Right lobe of liver (tissue), 6 donors: ENCODE results near the gene SLC29A2. TPM values are rescaled to one million over a fixed set of nuclear protein-coding genes. Genes with fewer than 3 reads are reported as not detected.
A peak's percentile ranks its signal among the peaks of the same experiment; 100 is the strongest.

Experiments used
- ATAC-seq, 4 donors: fragments of 200-7000 bp; cut with Tn5 transposase; one replicate each; pipeline ENCODE4 v1.9.1; 2020; ENCODE audit warnings: mild to moderate bottlenecking in 4 of 4, moderate library complexity in 4 of 4
- DNase-seq, 3 donors: peaks; one replicate each; pipeline ENCODE4 v3.0.0-alpha.2; 2020
- H3K27ac ChIP-seq, 3 donors: fragments of 200-600 bp; one replicate each; pipeline ENCODE4 v1.8.0; 2022
- H3K27me3 ChIP-seq, 2 donors: fragments of 200-600 bp; one replicate each; pipeline ENCODE4 v1.8.0; 2022
- H3K36me3 ChIP-seq, 4 donors: fragments of 200-600 bp; sonication (generic) in 1 of 4; one replicate each; pipeline versions ENCODE4 v1.5.1 to v1.8.0; 2017 to 2022; ENCODE audit warnings: control low read depth in 1 of 4
- H3K4me1 ChIP-seq, 4 donors: fragments of 200-600 bp; sonication (generic) in 1 of 4; one replicate each; pipeline versions ENCODE4 v1.5.1 to v1.8.0; 2017 to 2022; ENCODE audit warnings: control low read depth in 1 of 4
- H3K4me3 ChIP-seq, 3 donors: fragments of 200-600 bp; one replicate each; pipeline ENCODE4 v1.8.0; 2022
- H3K9me3 ChIP-seq, 4 donors: fragments of 200-600 bp; sonication (generic) in 1 of 4; one replicate each; pipeline versions ENCODE4 v1.5.1 to v1.8.0; 2017 to 2022; ENCODE audit warnings: control low read depth in 1 of 4
- POLR2A ChIP-seq: fragments of 450-650 bp; IDR thresholded peaks from one replicate; pipeline ENCODE4 v1.6.1; 2017; ENCODE audit warnings: antibody characterized with exemption, mild to moderate bottlenecking
- WGBS: methylation state at CpG from one replicate; pipeline ENCODE4 v1.1.6; 2018; ENCODE audit warnings: low coverage, low lambda C conversion rate; ENCODE audit not compliant: insufficient coverage; ENCODE audit errors: missing lambda C conversion rate; 5-methylcytosine and 5-hydroxymethylcytosine counted together
- intact Hi-C, 2 donors: fragments of 100-400 bp; cut with DNase I; formaldehyde crosslinking; loops; one replicate each; pipeline versions ENCODE4 v1.11.2 to v1.14.1; 2022
- total RNA-seq, 6 experiments: library from RNA; depleted of rRNA in 2 of 6; stranded (reverse); fragments of >200 nt in 2 of 6; fragmentation: NEBNext Ultra II Directional in 3 of 6; extraction: Animal tissue kit (Norgen Biotek cat#: 25700) in 3 of 6; gene quantifications; one replicate each; pipeline versions ENCODE4 v1.1.0 to v1.2.4, GENCODE V29; 2016 to 2023
- TF ChIP-seq, protein P1 (sequence below), 4 donors: fragments of 200-600 bp in 3 of 4; fragments of 450-650 bp in 1 of 4; IDR thresholded peaks; one replicate each; pipeline versions ENCODE4 v1.5.1 to v1.8.0; 2016 to 2022; ENCODE audit warnings: antibody characterized with exemption in 4 of 4, mild to moderate bottlenecking in 2 of 4
- donor health status: DM: no; HTN: yes; CAD: no.
- donor health status: DM: no; HTN: no; CAD: no.
- donor health status: DM: no; HTN: no; CAD: no.
- donor health status: DM: no; HTN: yes; CAD: no.
- donor health status: DM: no; HTN: yes; CAD: no.

The SLC29A2 gene
- total RNA-seq, 6 experiments from 2014 or later: 0.35 to 2.2 (median 1.1) TPM

DNA sequence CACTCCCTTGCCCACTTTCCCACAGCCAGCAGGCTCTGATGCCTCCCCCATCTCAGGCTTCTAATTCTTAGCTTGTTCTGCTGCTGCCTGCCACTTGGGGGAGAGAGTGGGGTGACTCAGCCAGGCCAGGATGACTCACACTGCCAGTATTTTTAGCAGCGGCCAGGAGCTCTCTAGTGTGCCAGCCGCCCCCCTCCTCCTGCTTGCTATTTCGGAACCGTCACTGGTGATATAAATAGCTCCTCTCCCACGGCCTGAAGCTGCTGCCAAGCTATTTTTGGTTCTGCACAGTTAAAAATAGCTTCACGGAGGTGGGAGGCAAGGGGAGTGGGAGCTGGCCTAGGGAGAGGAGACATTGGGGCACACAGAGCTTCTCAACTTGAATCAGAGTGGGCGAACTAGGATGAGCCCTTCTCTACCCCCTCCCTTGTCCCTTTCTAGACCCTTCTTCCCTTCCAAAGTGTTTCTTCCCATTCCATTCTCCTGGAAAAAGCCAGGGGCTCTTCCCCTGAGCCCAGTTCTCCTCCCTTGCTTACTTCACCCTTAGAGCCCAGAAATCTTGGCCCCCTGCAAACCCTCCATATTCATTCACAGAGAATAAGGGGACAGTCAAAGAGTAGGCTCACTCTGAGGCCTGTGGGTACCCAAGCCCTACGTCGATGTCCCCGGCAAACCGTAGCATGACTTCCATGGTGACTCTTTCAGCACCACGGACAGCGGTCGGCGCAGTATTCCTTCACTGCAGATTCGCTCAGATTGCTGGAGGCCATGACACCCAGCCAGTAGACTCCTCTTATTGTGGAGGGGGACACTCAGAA, 46.8 kb upstream of the SLC29A2 start:
- no peak for TF ChIP-seq POLR2A
- TF ChIP-seq, protein P1, sequence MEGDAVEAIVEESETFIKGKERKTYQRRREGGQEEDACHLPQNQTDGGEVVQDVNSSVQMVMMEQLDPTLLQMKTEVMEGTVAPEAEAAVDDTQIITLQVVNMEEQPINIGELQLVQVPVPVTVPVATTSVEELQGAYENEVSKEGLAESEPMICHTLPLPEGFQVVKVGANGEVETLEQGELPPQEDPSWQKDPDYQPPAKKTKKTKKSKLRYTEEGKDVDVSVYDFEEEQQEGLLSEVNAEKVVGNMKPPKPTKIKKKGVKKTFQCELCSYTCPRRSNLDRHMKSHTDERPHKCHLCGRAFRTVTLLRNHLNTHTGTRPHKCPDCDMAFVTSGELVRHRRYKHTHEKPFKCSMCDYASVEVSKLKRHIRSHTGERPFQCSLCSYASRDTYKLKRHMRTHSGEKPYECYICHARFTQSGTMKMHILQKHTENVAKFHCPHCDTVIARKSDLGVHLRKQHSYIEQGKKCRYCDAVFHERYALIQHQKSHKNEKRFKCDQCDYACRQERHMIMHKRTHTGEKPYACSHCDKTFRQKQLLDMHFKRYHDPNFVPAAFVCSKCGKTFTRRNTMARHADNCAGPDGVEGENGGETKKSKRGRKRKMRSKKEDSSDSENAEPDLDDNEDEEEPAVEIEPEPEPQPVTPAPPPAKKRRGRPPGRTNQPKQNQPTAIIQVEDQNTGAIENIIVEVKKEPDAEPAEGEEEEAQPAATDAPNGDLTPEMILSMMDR (IDR thresholded peaks at IDR 0.05): peak in 2 of 4 donors; percentile 5 to 14
- peak in 1 of 4 donors; percentile 58 for ATAC-seq
- H3K9me3 ChIP-seq: no peaks in the 10 kb centered on the region
- no peak overlapping the region for H3K27ac ChIP-seq
- peak in 1 of 3 donors; percentile 40 for DNase-seq
- H3K4me1 ChIP-seq: no peaks in the 10 kb centered on the region
- no peak overlapping the region for H3K4me3 ChIP-seq
- 7% methylated on average over 16 of the region's 16 CpGs for WGBS
- no peaks in the 10 kb centered on the region for H3K27me3 ChIP-seq
- H3K36me3 ChIP-seq: no peaks in the 10 kb centered on the region
- intact Hi-C loops: no loop called here

DNA sequence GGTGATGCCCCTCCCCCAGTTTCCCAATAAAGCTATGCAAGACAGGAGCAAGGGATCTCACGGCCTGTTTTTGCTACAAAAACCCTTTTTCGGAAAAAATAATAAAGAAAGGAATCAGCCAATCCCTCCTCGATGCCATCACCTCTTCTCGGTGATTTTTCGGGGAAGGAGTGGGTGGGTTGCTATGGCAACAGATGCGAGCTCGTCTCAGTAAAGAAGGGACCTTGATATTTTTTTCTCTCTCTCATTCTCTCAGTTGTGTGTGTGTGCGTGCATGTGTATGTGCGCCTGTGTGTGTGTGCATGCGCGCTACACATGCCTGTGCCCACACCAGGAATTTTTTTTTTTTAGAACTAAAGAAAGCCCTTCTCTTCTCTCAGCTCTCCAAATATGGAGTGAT, 45.4 kb upstream of the SLC29A2 start:
- DNase-seq (no peak), ATAC-seq (no peak)
- no peak overlapping the region for H3K4me3 ChIP-seq
- no peaks in the 10 kb centered on the region for H3K36me3 ChIP-seq
- H3K27me3 ChIP-seq: no peaks in the 10 kb centered on the region
- intact Hi-C loops: no loop called here
- no peak for TF ChIP-seq POLR2A
- TF ChIP-seq, protein P1 (IDR thresholded peaks at IDR 0.05): no peak
- no peaks in the 10 kb centered on the region for H3K9me3 ChIP-seq
- 42% methylated on average over 11 of the region's 11 CpGs for WGBS
- no peaks in the 10 kb centered on the region for H3K4me1 ChIP-seq
- no peak overlapping the region for H3K27ac ChIP-seq

DNA sequence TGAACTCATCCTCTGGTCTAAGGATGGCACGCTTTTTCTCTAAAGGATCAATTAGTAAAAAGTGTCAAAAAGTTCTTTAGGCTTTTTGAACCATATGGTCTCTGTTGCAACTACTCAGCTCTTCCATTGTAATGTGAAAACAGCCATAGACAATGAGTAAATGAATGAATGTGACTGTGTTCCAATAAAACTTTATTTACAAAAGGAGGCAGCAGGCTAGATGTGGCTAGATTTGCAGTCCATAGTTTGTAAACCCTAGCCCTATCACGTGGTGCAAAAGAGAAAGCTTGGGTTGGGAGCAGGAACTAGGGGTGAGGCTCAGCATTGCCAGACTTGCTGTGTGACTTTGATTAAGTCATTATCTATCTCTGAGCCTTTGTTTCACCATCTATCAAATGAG, 43.9 kb upstream of the SLC29A2 start:
- DNase-seq: no peak
- intact Hi-C loops: no loop called here

DNA sequence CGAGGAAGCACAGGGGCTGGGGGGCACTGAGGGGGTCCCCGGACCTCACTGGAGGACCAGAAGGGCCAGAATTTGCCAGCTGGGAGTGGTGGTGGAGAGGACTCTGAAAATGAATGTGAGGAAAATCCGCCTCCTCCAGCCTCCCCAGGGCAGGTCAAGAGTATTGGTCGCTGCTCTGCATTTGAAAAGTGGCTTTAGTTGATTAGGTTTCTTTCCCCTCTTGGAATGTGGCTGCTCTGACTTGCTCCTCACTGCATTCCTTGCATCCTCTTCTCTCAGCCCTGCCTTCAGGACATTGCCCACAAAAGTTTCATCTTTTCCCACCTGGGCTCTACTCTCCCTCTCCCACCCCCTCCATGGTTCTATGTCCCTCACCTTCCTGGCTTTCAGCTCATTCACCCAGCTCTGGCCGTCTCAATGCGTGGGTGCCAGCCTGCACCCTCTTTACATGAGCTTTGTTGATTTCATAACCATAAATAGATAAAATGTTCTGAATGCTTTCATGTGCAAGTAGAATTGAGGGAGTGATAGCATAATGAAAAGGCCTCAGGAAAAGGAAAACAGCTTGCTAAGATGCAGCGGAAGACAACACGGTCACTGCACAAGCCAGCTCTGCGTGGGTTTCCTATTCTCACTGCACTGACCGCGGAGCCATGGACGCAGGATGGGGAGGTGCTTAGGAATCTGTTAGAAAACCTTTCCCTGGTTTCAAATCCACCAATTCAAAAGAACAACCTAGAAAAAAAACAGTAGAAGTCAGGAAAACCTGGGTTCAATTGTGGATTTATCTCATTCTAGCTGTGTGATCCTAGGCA, 42.8 kb upstream of the SLC29A2 start:
- intact Hi-C loops: no loop called here
- no peaks in the 10 kb centered on the region for H3K36me3 ChIP-seq
- DNase-seq (no peak), ATAC-seq (no peak)
- no peak overlapping the region for H3K4me3 ChIP-seq
- H3K4me1 ChIP-seq: no peaks in the 10 kb centered on the region
- H3K27me3 ChIP-seq: no peaks in the 10 kb centered on the region
- WGBS: 46% methylated on average over 11 of the region's 12 CpGs
- H3K9me3 ChIP-seq: no peaks in the 10 kb centered on the region
- no peak for TF ChIP-seq POLR2A
- TF ChIP-seq, protein P1 (IDR thresholded peaks at IDR 0.05): no peak
- no peak overlapping the region for H3K27ac ChIP-seq

More for the DNA sequence above, 43.9 kb upstream of the SLC29A2 start:
- no peak for ATAC-seq
- Histone ChIP-seq H3K36me3 (no peaks in the 10 kb centered on the region), H3K4me1 (no peaks in the 10 kb centered on the region), H3K9me3 (no peaks in the 10 kb centered on the region), H3K27me3 (no peaks in the 10 kb centered on the region), H3K27ac (no peak overlapping the region), H3K4me3 (no peak overlapping the region)
- TF ChIP-seq, protein P1 (IDR thresholded peaks at IDR 0.05): no peak
- no peak for TF ChIP-seq POLR2A
- WGBS: 26% methylated on average over 2 of the region's 2 CpGs
